Stimulated activated CD4-positive, alpha-beta T cell treated with anti-CD3 and anti-CD28 coated beads, TNF-alpha, amount 100 ng/mL, for 4 hours (primary cell): ENCODE measurements around the gene TYW5.

Source experiments
- DNase-seq, 3 experiments: peaks; one replicate each; pipeline ENCODE4 v3.0.0-alpha.2; 2020; ENCODE audit warnings: low read depth in 3 of 3

Gene TYW5

GRCh38 chr2:199955339-199956061 lies at the start of gene TYW5, which contains the start of gene MAIP1:
TSS of gene TYW5 (minus strand) at chr2:199955491. CDS start at chr2:199955470, 21 bp downstream.
TSS of gene MAIP1 (plus strand) at chr2:199955582. CDS start at chr2:199955799, 217 bp downstream.
- DNase-seq, result peak; percentile 56 to 68 (median 61)

- DNase-seq, result no peak
Measured at GRCh38 chr2:200003444-200003843, 48.2 kb upstream of the TYW5 start.

- no peak for DNase-seq
Measured at GRCh38 chr2:200000444-200001163, 45.3 kb upstream of the TYW5 start.

GRCh38 chr2:199999166-199999565 lies 43.9 kb upstream of the TYW5 start:
- DNase-seq, result no peak

- no peak for DNase-seq
Measured at GRCh38 chr2:199997296-199997695, 42.0 kb upstream of the TYW5 start.

GRCh38 chr2:199994896-199995295 lies 39.6 kb upstream of the TYW5 start:
- no peak for DNase-seq

GRCh38 chr2:199994371-199994770 lies 39.1 kb upstream of the TYW5 start:
- no peak for DNase-seq

- no peak for DNase-seq
Measured at GRCh38 chr2:199992296-199992695, 37.0 kb upstream of the TYW5 start.

- DNase-seq, result no peak
Measured at GRCh38 chr2:199991691-199992090, 36.4 kb upstream of the TYW5 start.

- no peak for DNase-seq
Measured at GRCh38 chr2:199989822-199990221, 34.5 kb upstream of the TYW5 start.

GRCh38 chr2:199988151-199988550 lies 32.9 kb upstream of the TYW5 start:
- DNase-seq, result no peak

GRCh38 chr2:199987586-199987985 lies 32.3 kb upstream of the TYW5 start:
- no peak for DNase-seq

- DNase-seq, result peak in 2 of 3 experiments; percentile 10 to 12
Measured at GRCh38 chr2:199985625-199986207, 30.4 kb upstream of the TYW5 start.

GRCh38 chr2:199984755-199985154 lies 29.5 kb upstream of the TYW5 start:
- DNase-seq, result no peak

GRCh38 chr2:199984159-199984558 lies 28.9 kb upstream of the TYW5 start:
- DNase-seq, result no peak

GRCh38 chr2:199983534-199983933 lies 28.2 kb upstream of the TYW5 start:
- DNase-seq, result no peak

- DNase-seq, result no peak
Measured at GRCh38 chr2:199982126-199982843, 27.0 kb upstream of the TYW5 start.

GRCh38 chr2:199979832-199980628 lies 24.7 kb upstream of the TYW5 start:
- DNase-seq, result peak; percentile 68 to 75 (median 71)

GRCh38 chr2:199979398-199979797 lies 24.1 kb upstream of the TYW5 start:
- DNase-seq, result no peak

- DNase-seq, result no peak
Measured at GRCh38 chr2:199977984-199978415, 22.7 kb upstream of the TYW5 start.

GRCh38 chr2:199975273-199975895 lies 20.1 kb upstream of the TYW5 start:
- DNase-seq, result no peak
